Upper lobe of left lung (tissue), 6 donors: Measurements from ENCODE around the gene ECT2L. TPM values are rescaled to one million over a fixed set of nuclear protein-coding genes. Genes with fewer than 3 reads are reported as not detected.

Source experiments
- ATAC-seq, 2 donors: fragments of 200-7000 bp; cut with Tn5 transposase; one replicate each; pipeline ENCODE4 v1.9.1; 2022; ENCODE audit warnings: mild to moderate bottlenecking in 2 of 2, moderate library complexity in 2 of 2; ENCODE audit not compliant: low FRiP score in 2 of 2
- DNase-seq, 2 donors: peaks; one replicate each; pipeline ENCODE4 v3.0.0-alpha.2; 2019 to 2020
- H3K27ac ChIP-seq, 4 donors: fragments of 200-600 bp; sonication (generic); one replicate each; pipeline ENCODE4 v1.5.1; 2016 to 2019
- H3K27me3 ChIP-seq, 4 donors: fragments of 200-600 bp; sonication (generic); one replicate each; pipeline ENCODE4 v1.5.1; 2017 to 2019
- H3K36me3 ChIP-seq, 4 donors: fragments of 200-600 bp; sonication (generic); one replicate each; pipeline ENCODE4 v1.5.1; 2016 to 2019
- H3K4me1 ChIP-seq, 4 donors: fragments of 200-600 bp; sonication (generic); one replicate each; pipeline ENCODE4 v1.5.1; 2018 to 2019
- H3K4me3 ChIP-seq, 4 donors: fragments of 200-600 bp; sonication (generic); one replicate each; pipeline ENCODE4 v1.5.1; 2017 to 2019; ENCODE audit warnings: mild to moderate bottlenecking in 2 of 4, moderate library complexity in 1 of 4
- H3K9me3 ChIP-seq, 4 donors: fragments of 200-600 bp; sonication (generic); one replicate each; pipeline ENCODE4 v1.5.1; 2018 to 2019
- CTCF ChIP-seq, 6 experiments: fragments of 450-650 bp in 4 of 6; fragments of 200-600 bp in 2 of 6; sonication (generic) in 2 of 6; IDR thresholded peaks; one replicate each; pipeline ENCODE4 v1.5.1; 2016 to 2019; ENCODE audit warnings: antibody characterized with exemption in 6 of 6
- EP300 ChIP-seq, 4 donors: sonication (generic); formaldehyde crosslinking; IDR thresholded peaks; one replicate each; pipeline ENCODE4 v1.5.1; 2017; ENCODE audit warnings: antibody characterized with exemption in 4 of 4, control low read depth in 2 of 4
- POLR2A ChIP-seq, 4 donors: fragments of 450-650 bp; IDR thresholded peaks; one replicate each; pipeline ENCODE4 v1.5.1; 2016 to 2017; ENCODE audit warnings: antibody characterized with exemption in 4 of 4, mild to moderate bottlenecking in 2 of 4
- POLR2AphosphoS5 ChIP-seq, 2 donors: sonication (generic); formaldehyde crosslinking; IDR thresholded peaks; one replicate each; pipeline ENCODE4 v1.5.1; 2017; ENCODE audit warnings: antibody characterized with exemption in 2 of 2
- WGBS, 2 donors: methylation state at CpG; one replicate each; pipeline ENCODE4 v1.1.5; 2017 to 2018; 5-methylcytosine and 5-hydroxymethylcytosine counted together
- total RNA-seq, 6 donors: library from RNA; depleted of rRNA in 4 of 6; stranded (reverse); fragments of >200 nt in 4 of 6; gene quantifications; one replicate each; pipeline versions ENCODE4 v1.1.0 to v1.2.1, GENCODE V29; 2016 to 2021
- donor health status: DM: no; HTN: no; CAD: no; lungs with moderate emphysema.
- donor health status: DM: no; HTN: yes; CAD: no; lungs with severe emphysema.

The ECT2L gene
- total RNA-seq, 6 donors from 2014 or later = 0.20 to 28.4 (median 3.1) TPM

GRCh38 chr6:138787138-138787537 is 8.7 kb upstream of the ECT2L start:
- Histone ChIP-seq H3K27ac (no peak overlapping the region), H3K4me3 (no peak overlapping the region), H3K9me3 (no peaks in the 10 kb centered on the region), H3K4me1 (no peaks in the 10 kb centered on the region), H3K27me3 (no peaks in the 10 kb centered on the region), H3K36me3 (peaks cover 5 to 78% (median 16%) of the 10 kb centered on the region in 4 donors)
- WGBS, 2 donors = 98 to 100% methylated on average over 1 of the region's 1 CpG
- ATAC-seq (no peak), DNase-seq (no peak)
- TF ChIP-seq POLR2AphosphoS5 (IDR thresholded peaks at IDR 0.05) = no peak
- TF ChIP-seq POLR2A (IDR thresholded peaks at IDR 0.05) = no peak

- no peak overlapping the region for H3K27ac ChIP-seq
- DNase-seq = no peak
- no peaks in the 10 kb centered on the region for H3K9me3 ChIP-seq
- no peak for ATAC-seq
- no peaks in the 10 kb centered on the region for H3K4me1 ChIP-seq
- H3K4me3 ChIP-seq = peak overlapping the region in 1 of 4 donors; percentile 16
- no peak for TF ChIP-seq EP300 (IDR thresholded peaks at IDR 0.05)
- TF ChIP-seq CTCF (IDR thresholded peaks at IDR 0.05) = no peak
- TF ChIP-seq POLR2A (IDR thresholded peaks at IDR 0.05) = no peak
- TF ChIP-seq POLR2AphosphoS5 (IDR thresholded peaks at IDR 0.05) = no peak
- WGBS, 2 donors = 78 to 80% methylated on average over 2 of the region's 2 CpGs
- peaks cover 0 to 16% (median 7%) of the 10 kb centered on the region in 4 donors for H3K36me3 ChIP-seq
- H3K27me3 ChIP-seq = no peaks in the 10 kb centered on the region
Measured at GRCh38 chr6:138796771-138797170, 884 bp downstream of the ECT2L start.

GRCh38 chr6:138797806-138798446 is 2.0 kb downstream of the ECT2L start:
- ATAC-seq (no peak), DNase-seq (no peak)
- WGBS, 2 donors = 70 to 79% methylated on average over 4 of the region's 4 CpGs

GRCh38 chr6:138800377-138801150 is 4.7 kb downstream of the ECT2L start:
- H3K9me3 ChIP-seq = no peaks in the 10 kb centered on the region
- WGBS, 2 donors = 73 to 82% methylated on average over 2 of the region's 2 CpGs
- TF ChIP-seq POLR2AphosphoS5 (IDR thresholded peaks at IDR 0.05) = no peak

More at GRCh38 chr6:138797806-138798446, 2.0 kb downstream of the ECT2L start:
- Histone ChIP-seq H3K27me3 (no peaks in the 10 kb centered on the region), H3K36me3 (peaks cover 0 to 4% (median under 1%) of the 10 kb centered on the region in 4 donors), H3K4me1 (no peaks in the 10 kb centered on the region), H3K4me3 (no peak overlapping the region), H3K27ac (no peak overlapping the region), H3K9me3 (no peaks in the 10 kb centered on the region)
- no peak for TF ChIP-seq EP300 (IDR thresholded peaks at IDR 0.05)
- TF ChIP-seq POLR2A (IDR thresholded peaks at IDR 0.05) = no peak
- TF ChIP-seq CTCF (IDR thresholded peaks at IDR 0.05) = no peak
- no peak for TF ChIP-seq POLR2AphosphoS5 (IDR thresholded peaks at IDR 0.05)

GRCh38 chr6:138803331-138803730 is 7.4 kb downstream of the ECT2L start:
- no peak for DNase-seq
- Histone ChIP-seq H3K4me3 (no peak overlapping the region), H3K27me3 (no peaks in the 10 kb centered on the region), H3K4me1 (no peaks in the 10 kb centered on the region), H3K9me3 (no peaks in the 10 kb centered on the region), H3K27ac (no peak overlapping the region), H3K36me3 (no peaks in the 10 kb centered on the region)
- WGBS, 2 donors = 81 to 90% methylated on average over 2 of the region's 2 CpGs
- no peak for ATAC-seq
- TF ChIP-seq EP300 (IDR thresholded peaks at IDR 0.05) (no peak), POLR2A (IDR thresholded peaks at IDR 0.05) (no peak), CTCF (IDR thresholded peaks at IDR 0.05) (no peak), POLR2AphosphoS5 (IDR thresholded peaks at IDR 0.05) (no peak)

More at GRCh38 chr6:138800377-138801150, 4.7 kb downstream of the ECT2L start:
- H3K27me3 ChIP-seq = no peaks in the 10 kb centered on the region
- no peak overlapping the region for H3K4me3 ChIP-seq
- no peak overlapping the region for H3K27ac ChIP-seq
- no peak for DNase-seq
- H3K36me3 ChIP-seq = no peaks in the 10 kb centered on the region
- no peak for ATAC-seq
- no peaks in the 10 kb centered on the region for H3K4me1 ChIP-seq
